ENCODE measurements around the gene ALG9. TPM values are rescaled to one million over a fixed set of nuclear protein-coding genes. Genes with fewer than 3 reads are reported as not detected.
A peak's percentile ranks its signal among the peaks of the same experiment; 100 is the strongest.

Gene ALG9, protein sequence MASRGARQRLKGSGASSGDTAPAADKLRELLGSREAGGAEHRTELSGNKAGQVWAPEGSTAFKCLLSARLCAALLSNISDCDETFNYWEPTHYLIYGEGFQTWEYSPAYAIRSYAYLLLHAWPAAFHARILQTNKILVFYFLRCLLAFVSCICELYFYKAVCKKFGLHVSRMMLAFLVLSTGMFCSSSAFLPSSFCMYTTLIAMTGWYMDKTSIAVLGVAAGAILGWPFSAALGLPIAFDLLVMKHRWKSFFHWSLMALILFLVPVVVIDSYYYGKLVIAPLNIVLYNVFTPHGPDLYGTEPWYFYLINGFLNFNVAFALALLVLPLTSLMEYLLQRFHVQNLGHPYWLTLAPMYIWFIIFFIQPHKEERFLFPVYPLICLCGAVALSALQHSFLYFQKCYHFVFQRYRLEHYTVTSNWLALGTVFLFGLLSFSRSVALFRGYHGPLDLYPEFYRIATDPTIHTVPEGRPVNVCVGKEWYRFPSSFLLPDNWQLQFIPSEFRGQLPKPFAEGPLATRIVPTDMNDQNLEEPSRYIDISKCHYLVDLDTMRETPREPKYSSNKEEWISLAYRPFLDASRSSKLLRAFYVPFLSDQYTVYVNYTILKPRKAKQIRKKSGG
- total RNA-seq = 83.2 TPM

DNA sequence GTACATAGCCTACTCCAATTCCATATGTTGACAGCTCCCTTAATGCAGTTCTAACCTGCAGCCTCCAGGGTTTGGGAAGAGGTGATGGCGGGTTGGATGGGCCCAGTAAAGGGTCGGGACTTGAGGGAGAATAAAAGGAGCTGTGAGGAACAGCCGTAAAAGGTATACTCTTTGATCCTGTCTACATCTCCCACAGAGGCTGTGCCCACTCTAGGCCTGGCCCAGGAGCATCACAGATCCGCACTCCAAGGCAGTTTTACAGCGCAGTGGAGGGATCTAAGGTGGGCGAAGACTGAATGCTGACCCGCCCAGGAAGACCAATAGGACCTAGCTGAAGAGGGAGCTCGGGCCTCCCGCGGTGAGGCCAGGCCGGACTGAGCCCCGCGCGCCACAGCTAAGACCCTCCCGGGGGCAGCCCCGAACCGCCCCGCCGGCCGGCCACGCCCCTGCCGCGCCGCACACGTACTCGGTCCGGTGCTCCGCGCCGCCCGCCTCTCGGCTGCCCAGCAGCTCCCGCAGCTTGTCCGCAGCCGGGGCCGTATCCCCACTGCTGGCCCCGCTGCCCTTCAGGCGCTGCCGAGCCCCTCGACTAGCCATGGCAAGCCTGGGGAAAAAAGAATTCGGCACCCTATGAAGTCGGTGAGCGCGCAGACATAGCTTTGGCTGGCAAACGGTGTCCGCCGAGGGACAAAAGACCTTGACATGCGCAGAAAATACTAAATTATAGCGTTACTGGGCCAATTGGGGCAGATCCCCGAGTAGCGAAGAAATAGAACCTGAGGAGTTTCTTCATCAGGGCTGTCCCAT is at the start of gene ALG9:
ALG9 (minus strand) TSS at position 696 of the 807 bp plus-strand sequence; CDS start at position 597, 99 bp downstream.
- DNase-seq (ENCODE audit: low spot score in 2 of 2) (peak; percentile 80 to 84), FAIRE-seq (no peak)

DNA sequence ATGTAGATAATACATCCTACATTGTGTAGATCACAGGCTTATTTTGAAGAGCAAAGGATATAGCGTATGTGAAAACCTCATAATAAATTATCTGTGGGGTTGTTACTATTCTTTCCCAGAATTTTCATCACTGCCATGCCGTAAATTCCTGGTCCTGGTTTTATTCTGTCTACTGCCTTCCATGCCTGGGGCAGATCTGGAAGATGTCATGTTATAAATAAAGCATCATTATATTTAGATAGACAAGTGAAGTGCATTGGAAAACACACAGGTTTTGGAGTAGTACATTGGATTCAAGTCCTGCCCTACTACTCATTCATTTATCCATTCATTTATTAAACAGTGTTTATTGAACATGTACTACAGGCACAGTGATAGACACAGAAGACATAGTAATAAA is 49.5 kb upstream of the ALG9 start:
- no peak for FAIRE-seq
- DNase-seq (ENCODE audit: low spot score in 2 of 2) = no peak

DNA sequence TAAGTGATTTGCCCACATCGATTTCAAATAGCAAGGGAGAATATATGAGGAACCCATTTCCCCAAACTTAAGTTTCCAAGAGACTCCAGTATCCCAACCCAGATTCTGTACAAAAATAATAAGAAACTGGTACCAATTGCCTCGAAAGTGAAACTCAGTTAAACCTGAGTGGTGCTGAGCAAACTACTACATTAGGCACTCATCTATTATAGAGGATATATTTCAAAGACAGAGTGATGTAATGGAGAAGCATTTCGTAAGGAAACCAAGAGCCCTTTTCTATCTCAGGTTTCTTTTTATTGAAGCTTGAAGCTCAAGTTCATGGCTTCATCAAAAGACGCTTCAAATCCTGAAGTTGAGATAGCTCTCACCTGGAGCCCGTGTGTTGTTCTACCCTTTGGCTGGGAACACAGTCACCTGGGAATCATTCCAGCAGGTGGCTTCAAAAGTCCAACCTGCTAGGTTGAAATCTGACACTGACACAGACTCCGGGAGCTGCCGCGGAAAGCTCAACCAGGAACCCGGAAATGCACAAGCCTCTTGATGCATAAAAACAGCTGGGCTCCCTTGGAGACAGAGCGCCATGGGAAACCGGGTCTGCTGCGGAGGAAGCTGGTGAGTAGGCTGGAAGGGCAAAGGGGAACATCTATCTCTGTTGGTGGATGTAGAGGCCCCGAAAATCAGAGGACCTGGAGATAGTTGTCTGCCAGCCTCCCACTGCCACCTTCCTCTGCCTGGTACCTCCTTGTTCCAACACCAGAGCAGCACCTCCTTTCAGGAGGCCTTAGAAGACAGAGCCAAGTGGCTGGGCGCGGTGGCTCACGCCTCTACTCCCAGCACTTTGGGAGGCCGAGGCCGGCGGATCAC is 47.2 kb upstream of the ALG9 start, which contains the start of gene C11orf52:
C11orf52 (plus strand) TSS at position 524 of the 867 bp plus-strand sequence; CDS start at position 584, 60 bp downstream.
- DNase-seq (ENCODE audit: low spot score in 2 of 2) (no peak), FAIRE-seq (no peak)

DNA sequence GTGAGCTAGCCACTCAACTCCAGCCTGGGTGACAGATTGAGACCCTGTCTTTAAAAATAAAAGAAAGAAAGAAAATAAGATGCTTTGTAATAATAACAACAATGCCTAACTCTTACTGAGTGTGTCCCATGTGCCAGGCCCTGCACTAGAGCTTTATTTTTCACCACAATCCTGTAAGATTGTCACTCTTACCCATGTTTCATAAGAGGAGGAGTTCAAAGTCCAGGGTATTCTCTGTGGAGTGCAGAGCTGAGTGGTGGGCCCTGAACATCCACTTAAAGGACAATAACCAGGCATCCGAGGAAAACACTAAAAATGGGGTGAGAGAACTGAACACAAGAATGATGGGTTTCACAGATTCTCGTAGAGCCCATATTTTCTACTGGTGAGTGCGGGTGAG is 46.4 kb upstream of the ALG9 start:
- FAIRE-seq = no peak

DNA sequence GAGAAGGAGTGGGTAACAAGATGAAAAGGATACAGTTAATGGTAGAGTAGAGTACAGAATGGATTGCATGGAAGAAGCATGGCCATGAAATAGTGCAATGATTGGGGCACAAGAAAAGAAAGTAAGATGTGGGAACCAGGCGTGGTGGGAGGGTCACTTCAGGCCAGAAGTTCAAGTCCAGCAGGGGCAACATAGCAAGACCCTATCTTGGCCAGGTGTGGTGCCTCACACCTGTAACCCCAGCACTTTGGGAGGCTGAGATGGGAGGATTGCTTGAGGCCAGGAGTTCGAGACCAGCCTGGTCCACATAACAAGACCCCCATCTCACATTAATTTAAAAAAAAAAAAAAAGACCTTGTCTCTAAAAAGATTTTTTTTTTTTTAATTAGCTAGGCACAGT is 45.9 kb upstream of the ALG9 start:
- no peak for FAIRE-seq
- no peak for DNase-seq (ENCODE audit: low spot score in 2 of 2)

More for the DNA sequence above, 46.4 kb upstream of the ALG9 start:
- DNase-seq (ENCODE audit: low spot score in 2 of 2) = no peak

DNA sequence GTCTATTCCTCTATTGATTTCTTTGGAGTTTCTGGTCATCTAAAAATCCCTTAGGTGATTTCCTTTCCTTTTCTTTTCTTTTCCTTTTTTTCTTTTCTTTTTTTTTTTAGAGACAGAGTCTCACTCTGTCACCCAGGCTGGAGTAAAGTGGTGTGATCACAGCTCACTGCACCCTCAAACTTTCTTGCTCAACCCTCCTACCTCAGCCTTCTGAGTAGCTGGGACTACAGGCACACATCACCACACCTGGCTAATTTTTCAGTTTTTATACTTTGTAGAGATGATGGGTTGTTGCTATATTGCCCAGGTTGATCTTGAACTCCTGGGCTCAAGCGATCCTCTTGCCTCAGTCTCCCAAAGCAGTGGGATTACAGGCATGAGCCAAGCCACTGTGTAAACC is 45.4 kb upstream of the ALG9 start:
- DNase-seq (ENCODE audit: low spot score in 2 of 2) = no peak
- FAIRE-seq = no peak

DNA sequence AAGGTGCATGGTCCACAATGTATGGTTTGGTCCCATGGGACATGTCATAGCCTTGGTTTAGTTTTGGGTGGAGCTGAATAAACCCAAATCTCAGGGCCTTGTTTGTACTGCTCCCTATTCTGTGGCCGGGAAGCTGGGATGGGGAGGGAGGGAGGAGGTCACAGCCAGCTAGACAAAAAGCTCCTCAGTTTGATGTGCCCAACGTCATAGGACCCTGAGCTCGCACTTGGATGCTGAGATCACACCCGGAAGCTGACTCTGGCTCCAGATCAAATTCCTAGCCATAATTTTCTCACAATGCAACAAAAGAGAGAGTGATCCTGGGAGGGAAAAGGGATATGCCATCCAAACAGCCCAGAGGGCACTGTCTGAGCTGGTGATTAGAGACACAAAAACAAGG is 42.6 kb upstream of the ALG9 start:
- FAIRE-seq = no peak
- DNase-seq (ENCODE audit: low spot score in 2 of 2) = no peak

DNA sequence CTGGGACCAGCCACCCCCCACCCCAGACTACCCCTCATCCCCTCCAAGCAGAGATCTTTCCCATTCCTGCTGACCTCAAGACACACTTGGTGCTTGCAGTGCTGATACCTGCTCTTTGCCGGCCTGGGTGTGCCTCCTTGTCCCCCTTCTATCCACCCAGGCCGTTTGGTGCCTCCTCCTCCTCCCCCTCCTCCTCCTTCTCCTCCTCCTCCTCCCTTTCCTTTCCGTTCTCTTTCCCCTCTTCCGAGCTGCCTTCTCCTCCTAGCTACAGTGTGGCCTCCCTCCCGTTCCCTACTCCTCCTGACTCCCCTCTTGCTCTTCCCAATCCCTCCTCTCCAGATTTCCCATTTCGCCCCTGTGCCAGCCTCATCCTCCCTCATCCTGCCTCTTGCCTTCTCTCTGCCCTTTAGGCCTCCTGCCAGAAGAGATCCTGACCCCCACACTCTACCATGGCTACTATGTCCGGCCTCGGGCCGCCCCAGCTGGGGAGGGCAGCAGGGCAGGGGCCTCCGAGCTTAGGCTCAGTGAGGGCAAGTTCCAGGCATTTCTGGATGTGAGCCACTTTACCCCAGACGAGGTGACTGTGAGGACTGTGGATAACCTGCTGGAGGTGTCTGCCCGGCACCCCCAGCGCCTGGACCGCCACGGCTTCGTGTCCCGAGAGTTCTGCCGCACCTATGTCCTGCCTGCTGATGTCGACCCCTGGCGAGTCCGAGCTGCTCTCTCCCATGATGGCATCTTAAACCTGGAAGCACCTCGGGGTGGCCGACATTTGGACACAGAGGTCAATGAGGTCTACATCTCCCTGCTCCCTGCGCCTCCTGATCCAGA is 41.9 kb upstream of the ALG9 start:
- no peak for DNase-seq (ENCODE audit: low spot score in 2 of 2)
- no peak for FAIRE-seq

DNA sequence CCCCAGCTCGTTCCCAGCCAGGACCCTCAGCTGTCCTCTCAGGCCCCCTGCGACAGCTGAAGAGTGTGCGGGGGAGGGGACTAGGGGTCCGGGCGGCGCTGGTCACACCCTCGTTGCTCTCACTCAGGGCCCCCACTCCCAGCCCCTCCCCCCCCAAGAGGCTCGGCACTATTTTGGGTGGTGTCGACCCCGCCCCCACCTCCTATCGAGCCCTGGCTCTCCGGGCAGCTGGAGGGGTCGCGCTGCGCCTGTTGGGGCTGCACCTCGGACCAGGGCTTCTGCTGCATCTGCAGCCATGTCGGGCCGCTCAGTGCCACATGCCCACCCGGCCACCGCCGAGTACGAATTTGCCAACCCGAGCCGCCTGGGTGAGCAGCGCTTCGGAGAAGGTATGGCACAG is 41.2 kb upstream of the ALG9 start, which contains the start of gene HSPB2:
HSPB2 (plus strand) TSS at position 200 of the 400 bp plus-strand sequence; CDS start at position 296, 96 bp downstream.
- DNase-seq (ENCODE audit: low spot score in 2 of 2) (no peak), FAIRE-seq (no peak)

DNA sequence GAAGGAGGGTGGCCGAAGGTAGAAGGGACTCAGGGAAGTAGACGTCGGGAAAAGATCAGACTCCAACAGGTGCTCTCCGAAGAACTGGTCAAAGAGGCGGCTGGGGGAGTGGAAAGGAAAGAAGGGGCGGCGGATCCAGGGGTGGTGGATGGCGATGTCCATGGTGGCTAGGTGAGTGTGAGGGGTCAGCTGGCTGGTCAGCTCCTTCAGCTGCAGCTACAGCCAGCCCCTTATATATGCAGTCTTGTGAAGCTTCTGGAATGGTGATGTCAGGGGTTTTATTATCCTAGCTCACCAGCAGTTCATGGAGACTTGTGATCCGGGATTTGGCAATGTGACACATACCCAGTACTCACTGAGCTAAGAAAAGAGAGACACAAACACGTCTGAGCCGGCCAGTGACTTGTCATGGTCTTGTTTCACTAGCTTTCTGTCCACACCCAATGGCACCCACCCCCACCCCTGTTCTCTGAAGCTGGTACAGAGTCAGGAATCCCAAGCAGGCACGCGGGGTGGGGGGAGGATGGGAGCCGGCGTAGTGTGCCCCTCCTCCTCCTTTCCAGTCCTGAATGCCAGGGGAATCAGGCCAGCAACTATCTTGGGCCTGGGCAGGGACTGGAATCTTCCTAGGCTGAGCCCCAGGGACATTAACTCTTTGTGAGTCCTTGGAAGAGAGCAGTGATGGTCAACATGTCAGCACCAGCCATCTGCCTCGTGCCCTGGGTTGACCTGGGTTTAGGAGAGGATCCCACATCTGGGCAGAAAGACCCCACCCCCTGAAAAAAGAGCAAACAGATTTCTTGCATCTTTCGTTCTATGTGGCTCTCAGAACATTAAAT is 40.4 kb upstream of the ALG9 start, which contains the start of gene CRYAB:
CRYAB (minus strand) TSS at position 208 of the 839 bp plus-strand sequence; CDS start at position 162, 46 bp downstream.
- DNase-seq (ENCODE audit: low spot score in 2 of 2) (peak; percentile 61), FAIRE-seq (peak; percentile 50)

DNA sequence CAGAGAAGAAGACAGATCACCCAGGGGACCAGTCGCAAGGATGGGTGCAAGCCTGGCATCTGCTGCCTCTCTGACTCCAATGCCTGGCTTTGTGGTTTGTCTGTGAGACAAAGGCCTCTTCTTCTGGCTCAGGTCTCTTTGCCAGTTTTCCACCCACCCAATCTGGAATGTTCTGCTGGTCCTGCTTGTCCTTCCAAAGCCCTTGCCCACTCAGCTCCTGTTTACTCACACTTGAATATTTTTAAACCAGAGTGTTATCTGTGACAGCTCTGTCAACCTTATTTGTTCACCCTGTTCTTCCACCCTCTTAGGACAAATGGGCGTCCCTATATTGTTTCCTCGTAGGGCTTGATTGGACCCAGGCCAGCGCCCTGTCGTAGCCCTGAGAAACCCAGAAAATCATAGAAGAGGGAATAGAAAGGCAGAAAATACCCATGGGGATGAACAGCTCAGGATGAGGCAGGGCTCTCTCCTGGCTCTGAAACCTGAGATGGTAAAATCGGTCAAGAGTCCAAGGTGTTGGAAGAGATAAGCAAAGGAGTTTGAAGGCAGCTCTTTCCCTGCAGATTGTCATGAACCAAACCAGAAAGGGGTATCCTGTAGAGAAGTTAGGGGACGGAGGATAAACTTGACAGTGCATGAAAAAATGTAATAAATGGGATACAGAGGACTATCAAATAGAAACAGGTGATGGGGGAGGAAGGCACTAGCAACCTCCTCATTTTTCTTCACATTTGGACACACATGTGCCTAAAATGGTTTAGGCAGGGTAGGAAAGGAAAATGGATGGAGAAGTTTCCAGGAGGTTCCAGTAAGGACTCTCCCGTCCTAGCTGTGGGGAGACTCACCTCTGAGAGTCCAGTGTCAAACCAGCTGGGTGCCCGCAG is 39.5 kb upstream of the ALG9 start:
- peak; percentile 23 for FAIRE-seq
- peak in 1 of 2 donors; percentile 61 for DNase-seq (ENCODE audit: low spot score in 2 of 2)

DNA sequence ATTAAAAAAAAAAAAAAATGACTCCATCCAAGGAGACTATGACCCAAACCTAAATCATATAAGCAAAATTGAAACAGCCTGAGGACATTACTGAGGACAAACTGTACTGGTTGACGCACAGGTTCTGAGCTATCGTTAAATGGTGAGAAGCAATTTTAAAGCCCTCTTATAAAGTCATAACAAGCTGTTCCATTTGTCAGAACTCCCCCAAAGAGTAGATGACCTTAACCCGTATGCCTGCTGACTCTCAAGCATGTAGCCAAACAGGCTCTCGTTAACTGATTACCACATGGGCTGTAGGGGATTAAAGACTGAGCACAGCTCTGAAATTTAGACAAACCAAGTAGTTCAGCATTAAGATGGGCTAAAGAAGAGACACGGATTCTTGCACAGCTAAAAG is 38.0 kb upstream of the ALG9 start:
- FAIRE-seq (no peak), DNase-seq (ENCODE audit: low spot score in 2 of 2) (no peak)

DNA sequence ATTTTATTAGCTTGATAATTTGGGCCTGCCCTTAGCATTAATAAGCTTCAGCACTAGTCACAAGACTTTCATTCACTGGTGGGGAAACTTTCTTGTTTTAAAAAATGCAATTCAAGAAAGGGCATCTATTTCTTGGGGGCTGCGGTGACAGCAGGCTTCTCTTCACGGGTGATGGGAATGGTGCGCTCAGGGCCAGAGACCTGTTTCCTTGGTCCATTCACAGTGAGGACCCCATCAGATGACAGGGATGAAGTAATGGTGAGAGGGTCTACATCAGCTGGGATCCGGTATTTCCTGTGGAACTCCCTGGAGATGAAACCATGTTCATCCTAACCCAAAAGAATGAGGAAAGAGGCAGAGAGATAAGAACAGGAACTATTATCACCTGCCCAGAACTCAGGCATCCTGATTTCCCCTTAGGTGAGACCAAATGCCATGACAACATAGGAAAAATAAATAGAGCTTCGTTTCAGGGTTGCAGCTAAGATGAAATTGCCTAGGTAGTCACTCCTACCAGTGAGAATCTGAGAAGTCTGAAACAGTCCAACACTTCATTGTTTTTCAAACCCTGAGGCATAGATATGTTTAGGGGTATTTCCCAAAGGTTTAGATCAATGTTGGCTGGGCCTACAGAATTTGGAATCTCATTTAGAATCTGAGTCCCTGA is 37.4 kb upstream of the ALG9 start:
- FAIRE-seq = no peak

DNA sequence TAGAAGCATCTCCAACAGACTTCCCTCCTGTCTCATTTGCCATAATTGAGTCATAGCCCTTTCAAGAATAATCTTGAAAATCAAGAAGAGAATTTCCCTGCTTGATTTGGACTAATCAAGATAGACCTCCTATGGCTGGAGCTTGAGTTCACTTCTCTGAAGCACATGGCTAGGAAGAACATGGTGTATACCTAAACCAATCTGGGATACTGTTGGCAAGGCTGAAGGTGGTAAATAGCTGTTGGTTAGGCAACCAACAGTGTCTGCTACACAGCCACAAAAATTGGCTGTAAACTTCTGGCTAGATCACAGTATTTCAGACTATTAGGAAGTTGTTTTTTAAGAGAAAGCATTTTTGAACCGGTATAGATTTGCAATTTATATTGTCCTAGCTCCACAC is 35.3 kb upstream of the ALG9 start:
- no peak for DNase-seq (ENCODE audit: low spot score in 2 of 2)
- FAIRE-seq = no peak

More for the DNA sequence above, 37.4 kb upstream of the ALG9 start:
- no peak for DNase-seq (ENCODE audit: low spot score in 2 of 2)

DNA sequence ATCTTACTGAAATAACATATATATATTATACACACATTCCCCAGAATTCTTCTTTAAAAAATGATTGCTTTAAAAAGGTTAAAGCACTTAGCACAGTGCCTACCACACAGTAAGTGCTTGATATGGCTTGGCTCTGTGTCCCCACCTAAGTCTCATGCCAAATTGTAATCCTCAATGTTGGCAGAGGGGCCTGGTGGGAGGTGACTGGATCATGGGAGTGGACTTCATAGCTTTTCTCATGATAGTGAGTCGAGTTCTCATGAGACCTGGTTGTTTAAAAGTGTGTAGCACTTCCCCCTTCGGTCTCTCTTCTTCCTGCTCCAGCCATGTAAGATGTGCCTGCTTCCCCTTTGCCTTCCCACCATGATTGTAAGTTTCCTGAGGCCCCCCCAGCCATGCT is 34.0 kb upstream of the ALG9 start:
- no peak for FAIRE-seq
- DNase-seq (ENCODE audit: low spot score in 2 of 2) = no peak

DNA sequence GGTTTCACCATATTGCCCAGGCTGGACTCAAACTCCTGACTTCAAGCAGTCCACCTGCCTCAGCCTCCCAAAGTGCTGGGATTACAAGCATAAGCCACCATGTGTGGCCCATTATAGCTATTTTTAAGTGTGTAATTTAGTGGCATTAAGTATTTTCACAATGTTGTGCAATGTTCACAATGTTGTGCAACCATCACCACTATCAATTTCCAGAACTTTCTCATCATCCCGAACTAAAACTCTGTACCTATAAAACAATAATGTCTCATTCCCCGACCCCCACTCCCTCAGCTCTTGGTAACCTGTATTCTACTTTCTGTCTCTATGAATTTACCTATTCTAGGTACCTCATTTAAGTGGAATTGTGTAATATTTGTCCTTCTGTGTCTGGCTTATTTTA is 15.5 kb upstream of the ALG9 start:
- DNase-seq (ENCODE audit: low spot score in 2 of 2) (no peak), FAIRE-seq (no peak)
